K562 (cell line): ENCODE data around the gene MAST4.

ENCODE experiments used
- JUND ChIP-seq, 2 experiments: IDR thresholded peaks; 2 replicates in 1 of 2; 3 replicates in 1 of 2; pipeline ENCODE4 v1.6.1; 2011; ENCODE audit warnings: borderline replicate concordance in 2 of 2, low read depth in 2 of 2, low read length in 2 of 2, improper control_type of control experiment in 1 of 2, missing biosample characterization in 1 of 2, missing genetic modification characterization in 1 of 2, missing genetic modification reagents in 1 of 2
- MLLT1 ChIP-seq, 2 experiments: fragments of 450-650 bp; IDR thresholded peaks; 2 replicates each; pipeline ENCODE4 v1.6.1; 2016
- POLR2A ChIP-seq: fragments of 450-650 bp; conservative IDR thresholded peaks from 2 replicates; pipeline ENCODE4 v1.6.1; 2016
- ZNF274 ChIP-seq: IDR thresholded peaks from 2 replicates; pipeline ENCODE4 v1.6.1; 2011; ENCODE audit warnings: low read depth, mild to moderate bottlenecking, low read length, moderate library complexity, borderline replicate concordance
- ZNF639 ChIP-seq, 2 experiments: fragments of 200-800 bp in 1 of 2; sonication (Bioruptor generic) in 1 of 2; sonication (generic) in 1 of 2; formaldehyde crosslinking in 1 of 2; IDR thresholded peaks in 1 of 2; conservative IDR thresholded peaks in 1 of 2; 2 replicates each; pipeline versions ENCODE4 v1.5.0 to v1.6.1; 2016 to 2020; ENCODE audit warnings: missing compliant biosample characterization in 1 of 2, missing genetic modification characterization in 1 of 2, missing genetic modification reagents in 1 of 2

- no peak for TF ChIP-seq ZNF274
- TF ChIP-seq JUND (IDR thresholded peaks at IDR 0.05; ENCODE audit: borderline replicate concordance, low read depth, low read length): no peak
- TF ChIP-seq JUND (tag; IDR thresholded peaks at IDR 0.05; ENCODE audit: borderline replicate concordance, low read depth, low read length): no peak
- TF ChIP-seq ZNF639 (CRISPR knock-in tag; conservative IDR thresholded peaks at IDR 0.05 in 1 of 2, IDR thresholded peaks at IDR 0.05 in 1 of 2): no peak
- TF ChIP-seq POLR2A: no peak
- TF ChIP-seq MLLT1 (IDR thresholded peaks at IDR 0.05): no peak
Measured at GRCh38 chr5:66615894-66616293, 19.7 kb downstream of the MAST4 start.
